Measurements from ENCODE around the gene ADGRE2. TPM values are rescaled to one million over a fixed set of nuclear protein-coding genes. Genes with fewer than 3 reads are reported as not detected.
A peak's percentile ranks its signal among the peaks of the same experiment; 100 is the strongest.

ADGRE2 gene
- total RNA-seq, 1 experiment from 2014 or later: 1.2 TPM

DNA sequence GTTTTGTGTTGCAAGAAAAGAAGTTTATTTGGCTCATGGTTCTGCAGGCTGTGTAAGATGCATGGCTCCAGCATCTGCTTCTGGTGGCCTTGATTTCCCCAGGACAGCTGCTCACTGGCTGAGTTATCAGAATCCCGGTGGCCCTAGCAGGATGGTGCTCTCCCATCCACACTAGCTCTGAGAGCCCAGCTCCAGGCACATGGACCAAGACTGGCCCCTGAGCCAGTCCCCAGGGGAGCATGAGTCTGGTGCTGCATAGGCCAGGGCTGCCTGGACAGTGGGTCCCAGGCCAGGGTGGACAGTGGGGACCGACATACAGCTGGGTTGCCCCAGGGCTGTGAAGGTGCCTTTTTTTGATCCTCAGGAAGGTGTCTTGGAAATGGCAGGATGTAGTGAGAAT, 10.4 kb downstream of the ADGRE2 start:
- peaks cover 20 to 76% of the 10 kb centered on the region in 2 experiments for H3K9me3 Mint-ChIP-seq
- Histone ChIP-seq H2AK5ac (ENCODE audit: insufficient read length, low read length) (no peak overlapping the region), H3K4me2 (ENCODE audit: insufficient read depth, insufficient read length, low read length) (no peak overlapping the region), H3K27ac (ENCODE audit: insufficient read length, low read depth, low read length) (no peak overlapping the region), H3K9me3 (ENCODE audit: control insufficient read depth, low read depth, low read length) (no peaks in the 10 kb centered on the region), H2BK12ac (ENCODE audit: insufficient read length, low read depth, low read length) (no peak overlapping the region), H3K23me2 (ENCODE audit: insufficient read length, low read depth, low read length, poor library complexity, severe bottlenecking) (no peaks in the 10 kb centered on the region), H3K27me3 (ENCODE audit: insufficient read depth, low read length) (no peaks in the 10 kb centered on the region), H3K79me2 (ENCODE audit: insufficient read depth, low read length) (no peaks in the 10 kb centered on the region), H2AFZ (ENCODE audit: low read length) (no peak overlapping the region), H3K9ac (ENCODE audit: extremely low read depth, insufficient read length, low read length) (no peak overlapping the region), H3K79me1 (ENCODE audit: insufficient read depth, low read depth, low read length, poor library complexity, severe bottlenecking) (no peaks in the 10 kb centered on the region), H3T11ph (ENCODE audit: low read length) (no peak overlapping the region), H3K4me1 (ENCODE audit: insufficient read depth, low read length) (no peaks in the 10 kb centered on the region), H4K8ac (replicated peaks; ENCODE audit: insufficient read length, low read depth, low read length) (no peak overlapping the region), H3K14ac (ENCODE audit: insufficient read depth, low read length) (no peak overlapping the region; the same call in 1 of the 2 replicates), H2BK15ac (ENCODE audit: low read depth, low read length) (no peak overlapping the region), H4K5ac (ENCODE audit: insufficient read length, low read depth, low read length) (no peak overlapping the region), H3K4ac (ENCODE audit: low read depth, low read length) (no peak overlapping the region), H4K91ac (ENCODE audit: insufficient read length, low read depth, low read length) (no peak overlapping the region), H3K18ac (ENCODE audit: insufficient read length, low read depth, low read length) (no peak overlapping the region), H2BK120ac (ENCODE audit: low read depth, low read length, poor library complexity, severe bottlenecking) (no peak overlapping the region), H4K20me1 (ENCODE audit: control insufficient read depth, insufficient read depth, insufficient read length) (no peaks in the 10 kb centered on the region), H3K23ac (ENCODE audit: insufficient read length, low read depth, low read length) (no peak overlapping the region), H2BK20ac (ENCODE audit: low read depth, low read length, poor library complexity, severe bottlenecking) (no peak overlapping the region), H3K56ac (ENCODE audit: insufficient read length, low read depth, low read length) (no peak overlapping the region), H2BK5ac (ENCODE audit: insufficient read length, low read length) (no peak overlapping the region)
- peak; percentile 11 for DNase-seq
- H3K4me1 Mint-ChIP-seq: no peaks in the 10 kb centered on the region; a peak in 1 of 4 replicates
- no peaks in the 10 kb centered on the region; the same call in 1 of the 2 replicates for H3K27me3 Mint-ChIP-seq (ENCODE audit: low read depth)
- no CpG with 5 or more reads among the region's 2 CpGs for WGBS (ENCODE audit: extremely low coverage, insufficient read length, low lambda C conversion rate)
- no peak overlapping the region for H3K4me3 Mint-ChIP-seq
- no peak overlapping the region for H3K27ac Mint-ChIP-seq
- H3K36me3 Mint-ChIP-seq (ENCODE audit: insufficient read depth in 1 of 3, low read depth in 3 of 3): peaks cover 6 to 14% (median 6%) of the 10 kb centered on the region in 3 experiments
- TF ChIP-seq, protein P1, sequence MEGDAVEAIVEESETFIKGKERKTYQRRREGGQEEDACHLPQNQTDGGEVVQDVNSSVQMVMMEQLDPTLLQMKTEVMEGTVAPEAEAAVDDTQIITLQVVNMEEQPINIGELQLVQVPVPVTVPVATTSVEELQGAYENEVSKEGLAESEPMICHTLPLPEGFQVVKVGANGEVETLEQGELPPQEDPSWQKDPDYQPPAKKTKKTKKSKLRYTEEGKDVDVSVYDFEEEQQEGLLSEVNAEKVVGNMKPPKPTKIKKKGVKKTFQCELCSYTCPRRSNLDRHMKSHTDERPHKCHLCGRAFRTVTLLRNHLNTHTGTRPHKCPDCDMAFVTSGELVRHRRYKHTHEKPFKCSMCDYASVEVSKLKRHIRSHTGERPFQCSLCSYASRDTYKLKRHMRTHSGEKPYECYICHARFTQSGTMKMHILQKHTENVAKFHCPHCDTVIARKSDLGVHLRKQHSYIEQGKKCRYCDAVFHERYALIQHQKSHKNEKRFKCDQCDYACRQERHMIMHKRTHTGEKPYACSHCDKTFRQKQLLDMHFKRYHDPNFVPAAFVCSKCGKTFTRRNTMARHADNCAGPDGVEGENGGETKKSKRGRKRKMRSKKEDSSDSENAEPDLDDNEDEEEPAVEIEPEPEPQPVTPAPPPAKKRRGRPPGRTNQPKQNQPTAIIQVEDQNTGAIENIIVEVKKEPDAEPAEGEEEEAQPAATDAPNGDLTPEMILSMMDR (conservative IDR thresholded peaks at IDR 0.05): no peak
